ENCODE results near the gene MYEOV. TPM values are rescaled to one million over a fixed set of nuclear protein-coding genes. Genes with fewer than 3 reads are reported as not detected.

MYEOV gene
- total RNA-seq, 1 experiment from 2014 or later: 0.52 TPM

GRCh38 chr11:69252490-69252837 is 41.5 kb upstream of the MYEOV start:
- no peak for DNase-seq
- Mint-ChIP-seq H3K9me3 (ENCODE audit: unreplicated experiment) (peaks cover 25% of the 10 kb centered on the region), H3K36me3 (ENCODE audit: insufficient read depth, unreplicated experiment) (no peaks in the 10 kb centered on the region), H3K4me1 (ENCODE audit: low read depth, unreplicated experiment) (peaks cover 13% of the 10 kb centered on the region), H3K4me3 (ENCODE audit: unreplicated experiment) (no peak overlapping the region), H3K27ac (ENCODE audit: unreplicated experiment) (no peak overlapping the region), H3K27me3 (ENCODE audit: insufficient read depth, unreplicated experiment) (peaks cover 3% of the 10 kb centered on the region)
- intact Hi-C loops (cut with micrococcal nuclease; ENCODE audit: unreplicated experiment): no loop called here
- Histone ChIP-seq H3K4me3 (ENCODE audit: low read depth, low read length) (no peak overlapping the region), H3K4me1 (peaks cover 9% of the 10 kb centered on the region), H3K27me3 (replicated peaks; ENCODE audit: control insufficient read depth, insufficient read depth, low read length) (0 out of 2 replicates have a peak, but pooled peaks cover 2% of the 10 kb centered on the region), H3K9me3 (peaks cover 11% of the 10 kb centered on the region), H3K36me3 (ENCODE audit: control insufficient read depth, insufficient read depth, low read length) (no peaks in the 10 kb centered on the region)
- BruUV-seq (replicated peaks): no TSS peak
- ChIA-PET POLR2A (interaction anchor here (0.7 kb wide), 1 partner anchor 1952 kb away, joined by 6 read pairs; no protein-coding TSS in a partner anchor), CTCF (no interaction called here)
- TF ChIP-seq CTCF (IDR thresholded peaks at IDR 0.05; ENCODE audit: insufficient read depth in 1 of 2, low read depth in 1 of 2, low read length in 1 of 2, severe bottlenecking in 1 of 2, unreplicated experiment in 1 of 2): no peak

- Mint-ChIP-seq H3K4me3 (ENCODE audit: unreplicated experiment) (no peak overlapping the region), H3K36me3 (ENCODE audit: insufficient read depth, unreplicated experiment) (no peaks in the 10 kb centered on the region), H3K27ac (ENCODE audit: unreplicated experiment) (no peak overlapping the region), H3K27me3 (ENCODE audit: insufficient read depth, unreplicated experiment) (peaks cover 3% of the 10 kb centered on the region), H3K9me3 (ENCODE audit: unreplicated experiment) (peaks cover 25% of the 10 kb centered on the region), H3K4me1 (ENCODE audit: low read depth, unreplicated experiment) (peaks cover 13% of the 10 kb centered on the region)
- Histone ChIP-seq H3K4me1 (peaks cover 9% of the 10 kb centered on the region), H3K9me3 (peaks cover 11% of the 10 kb centered on the region), H3K4me3 (ENCODE audit: low read depth, low read length) (no peak overlapping the region), H3K27me3 (replicated peaks; ENCODE audit: control insufficient read depth, insufficient read depth, low read length) (0 out of 2 replicates have a peak, but pooled peaks cover 2% of the 10 kb centered on the region), H3K36me3 (ENCODE audit: control insufficient read depth, insufficient read depth, low read length) (no peaks in the 10 kb centered on the region)
- no peak for DNase-seq
- intact Hi-C loops (cut with micrococcal nuclease; ENCODE audit: unreplicated experiment): no loop called here
- POLR2A ChIA-PET: no interaction called here
- no TSS peak for BruUV-seq (replicated peaks)
- no peak for TF ChIP-seq CTCF (IDR thresholded peaks at IDR 0.05; ENCODE audit: insufficient read depth in 1 of 2, low read depth in 1 of 2, low read length in 1 of 2, severe bottlenecking in 1 of 2, unreplicated experiment in 1 of 2)
- CTCF ChIA-PET: no interaction called here
Measured at GRCh38 chr11:69253028-69253427, 40.9 kb upstream of the MYEOV start.

- intact Hi-C loops (cut with micrococcal nuclease; ENCODE audit: unreplicated experiment): no loop called here
- Mint-ChIP-seq H3K27me3 (ENCODE audit: insufficient read depth, unreplicated experiment) (peaks cover 3% of the 10 kb centered on the region), H3K4me1 (ENCODE audit: low read depth, unreplicated experiment) (no peaks in the 10 kb centered on the region), H3K4me3 (ENCODE audit: unreplicated experiment) (no peak overlapping the region), H3K36me3 (ENCODE audit: insufficient read depth, unreplicated experiment) (no peaks in the 10 kb centered on the region), H3K9me3 (ENCODE audit: unreplicated experiment) (peaks cover 25% of the 10 kb centered on the region), H3K27ac (ENCODE audit: unreplicated experiment) (no peak overlapping the region)
- H3K27me3 ChIP-seq (replicated peaks; ENCODE audit: control insufficient read depth, insufficient read depth, low read length): 0 out of 2 replicates have a peak, but pooled peaks cover 2% of the 10 kb centered on the region
- POLR2A ChIA-PET: no interaction called here
- H3K36me3 ChIP-seq (ENCODE audit: control insufficient read depth, insufficient read depth, low read length): no peaks in the 10 kb centered on the region
- H3K4me3 ChIP-seq (ENCODE audit: low read depth, low read length): no peak overlapping the region
- no TSS peak for BruUV-seq (replicated peaks)
- DNase-seq: no peak
- TF ChIP-seq CTCF (IDR thresholded peaks at IDR 0.05; ENCODE audit: insufficient read depth in 1 of 2, low read depth in 1 of 2, low read length in 1 of 2, severe bottlenecking in 1 of 2, unreplicated experiment in 1 of 2): no peak
- CTCF ChIA-PET: no interaction called here
- H3K4me1 ChIP-seq: 0 out of 2 replicates have a peak, but pooled peaks cover 4% of the 10 kb centered on the region
- H3K9me3 ChIP-seq: peaks cover 21% of the 10 kb centered on the region
Measured at GRCh38 chr11:69257134-69257533, 36.8 kb upstream of the MYEOV start.

Measured in Caco-2 (cell line).